HG03442 (cell line): ENCODE measurements around the gene C4A.
"Not testable (repeated sequence)": the region's sequence is repeated elsewhere in the genome, so short reads cannot be mapped to it uniquely, and the experiment has no call there.

Experiments
- ATAC-seq: cut with Tn5 transposase; IDR thresholded peaks from one replicate; pipeline ENCODE4 v1.9.1; 2021; ENCODE audit warnings: mild to moderate bottlenecking, moderate library complexity; ENCODE audit not compliant: unreplicated experiment

Gene C4A

GRCh38 chr6:31978831-31979230 is 3.0 kb upstream of the C4A start:
- no peak for ATAC-seq

- no peak for ATAC-seq
Measured at GRCh38 chr6:31979238-31979898, 2.5 kb upstream of the C4A start.

GRCh38 chr6:31980195-31980876 is 1.5 kb upstream of the C4A start:
- ATAC-seq, result not testable (repeated sequence)

- ATAC-seq, result not testable (repeated sequence)
Measured at GRCh38 chr6:31980998-31981397, 859 bp upstream of the C4A start.

- not testable (repeated sequence) for ATAC-seq
Measured at GRCh38 chr6:31989363-31989762, 7.5 kb downstream of the C4A start.

- ATAC-seq, result not testable (repeated sequence)
Measured at GRCh38 chr6:31994421-31994820, 12.6 kb downstream of the C4A start.

- not testable (repeated sequence) for ATAC-seq
Measured at GRCh38 chr6:31996385-31996784, 14.5 kb downstream of the C4A start.

- not testable (repeated sequence) for ATAC-seq
Measured at GRCh38 chr6:32002546-32003268, 20.9 kb downstream of the C4A start.

GRCh38 chr6:32003301-32003700 is 21.4 kb downstream of the C4A start:
- ATAC-seq, result not testable (repeated sequence)

GRCh38 chr6:32004393-32004792 is 22.5 kb downstream of the C4A start:
- not testable (repeated sequence) for ATAC-seq

- not testable (repeated sequence) for ATAC-seq
Measured at GRCh38 chr6:32004864-32005537, 23.1 kb downstream of the C4A start.

GRCh38 chr6:32005538-32005880 is 23.7 kb downstream of the C4A start:
- ATAC-seq, result not testable (repeated sequence)

GRCh38 chr6:32005991-32006529 is 24.2 kb downstream of the C4A start:
- not testable (repeated sequence) for ATAC-seq

- not testable (repeated sequence) for ATAC-seq
Measured at GRCh38 chr6:32007086-32007485, 25.2 kb downstream of the C4A start.

GRCh38 chr6:32008037-32008436 is 26.2 kb downstream of the C4A start:
- ATAC-seq, result not testable (repeated sequence)

- ATAC-seq, result not testable (repeated sequence)
Measured at GRCh38 chr6:32008616-32009015, 26.8 kb downstream of the C4A start.

GRCh38 chr6:32009537-32009936 is 27.7 kb downstream of the C4A start:
- not testable (repeated sequence) for ATAC-seq

- not testable (repeated sequence) for ATAC-seq
Measured at GRCh38 chr6:32010856-32011530, 29.1 kb downstream of the C4A start.

- not testable (repeated sequence) for ATAC-seq
Measured at GRCh38 chr6:32012941-32013617, 31.2 kb downstream of the C4A start.

GRCh38 chr6:32013738-32014137 is 31.9 kb downstream of the C4A start:
- ATAC-seq, result not testable (repeated sequence)
